ENCODE results near the gene RSPO1.

The RSPO1 gene

DNA sequence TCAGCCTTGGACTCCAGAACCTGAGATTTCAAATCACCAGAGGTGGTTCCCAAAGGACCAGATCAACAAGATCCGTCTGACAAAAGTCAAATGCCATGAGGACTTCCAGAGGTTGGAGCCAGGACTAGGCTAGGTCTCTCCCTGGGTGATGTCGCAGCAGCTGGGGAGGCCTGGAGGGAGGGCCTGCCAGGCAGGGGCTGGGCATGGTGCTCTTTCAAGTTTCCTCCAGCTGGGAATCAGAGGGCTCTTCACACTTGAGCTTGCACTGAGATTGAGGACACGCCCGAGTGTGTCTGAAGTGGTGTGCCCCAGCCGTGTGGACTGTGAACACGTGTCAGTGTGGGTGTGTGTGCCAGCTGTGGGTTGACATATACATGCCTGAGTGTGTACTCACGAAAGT is 21.3 kb upstream of the RSPO1 start:
- H3K4me3 ChIP-seq (ENCODE audit: low read depth, low read length): no peak overlapping the region
- TF ChIP-seq CTCF (IDR thresholded peaks at IDR 0.05; ENCODE audit: low read depth, low read length): no peak

DNA sequence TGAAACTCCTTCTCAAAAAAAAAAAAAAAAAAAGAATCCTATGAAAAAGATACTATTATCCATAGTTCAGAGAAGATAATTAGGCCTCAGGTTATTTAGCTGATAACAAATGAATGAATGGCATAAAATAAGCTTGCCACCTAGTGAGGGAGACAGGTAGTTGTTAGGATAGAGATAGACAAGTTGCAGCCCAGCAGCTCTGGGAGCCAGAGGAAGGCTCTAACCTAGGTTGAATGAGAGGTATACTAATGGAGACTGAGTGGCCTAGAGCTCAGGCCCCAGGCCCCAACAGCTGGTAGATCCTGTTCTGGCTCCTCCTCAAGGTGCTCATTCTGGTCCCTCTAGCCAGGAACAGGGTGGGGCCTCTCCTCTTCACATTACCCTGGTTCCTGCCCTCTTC is 20.6 kb upstream of the RSPO1 start:
- H3K4me3 ChIP-seq (ENCODE audit: low read depth, low read length): no peak overlapping the region
- no peak for TF ChIP-seq CTCF (IDR thresholded peaks at IDR 0.05; ENCODE audit: low read depth, low read length)

DNA sequence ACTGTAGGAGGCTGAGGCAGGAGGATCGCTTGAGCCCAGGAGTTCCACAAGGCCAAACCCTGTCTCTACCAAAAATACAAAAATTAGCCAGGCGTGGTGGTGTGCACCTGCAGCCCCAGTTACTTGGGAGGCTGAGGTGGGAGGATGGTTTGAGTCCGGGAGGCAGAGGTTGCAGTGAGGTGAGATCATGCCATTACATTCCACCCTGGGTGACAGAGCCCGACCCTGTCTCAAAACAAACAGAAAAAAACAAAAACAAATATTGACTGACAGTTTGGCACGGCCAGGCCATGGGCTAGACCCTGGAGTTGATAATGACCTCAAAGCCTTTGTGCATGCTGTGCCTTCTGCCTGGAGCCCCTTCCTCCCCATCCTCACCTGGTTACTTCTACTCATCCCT is 19.2 kb upstream of the RSPO1 start:
- H3K4me3 ChIP-seq (ENCODE audit: low read depth, low read length): no peak overlapping the region
- no peak for TF ChIP-seq CTCF (IDR thresholded peaks at IDR 0.05; ENCODE audit: low read depth, low read length)

DNA sequence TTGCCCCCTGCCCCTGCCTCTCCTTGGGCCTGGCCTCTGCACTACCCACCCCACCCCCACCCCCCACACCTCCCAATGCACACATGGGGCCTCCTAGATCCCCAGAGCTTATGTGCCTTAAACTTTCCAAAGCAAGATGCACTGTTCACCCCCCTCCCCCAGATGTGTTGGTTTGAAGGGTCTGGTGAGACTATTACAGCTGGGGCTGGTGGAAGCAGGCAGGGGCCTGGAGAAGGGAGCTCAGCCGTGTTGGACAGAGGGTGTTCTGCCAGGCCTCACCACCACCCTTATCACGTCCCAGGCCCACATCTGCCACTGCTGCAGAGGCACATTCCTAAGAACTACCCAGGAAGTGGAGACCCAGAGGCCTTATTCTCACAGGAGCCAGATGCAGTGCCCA is 18.3 kb upstream of the RSPO1 start:
- no peak overlapping the region for H3K4me3 ChIP-seq (ENCODE audit: low read depth, low read length)
- no peak for TF ChIP-seq CTCF (IDR thresholded peaks at IDR 0.05; ENCODE audit: low read depth, low read length)

- no peak overlapping the region for H3K4me3 ChIP-seq (ENCODE audit: low read depth, low read length)
- no peak for TF ChIP-seq CTCF (IDR thresholded peaks at IDR 0.05; ENCODE audit: low read depth, low read length)
Measured at GRCh38 chr1:37651803-37652202, 17.1 kb upstream of the RSPO1 start.

DNA sequence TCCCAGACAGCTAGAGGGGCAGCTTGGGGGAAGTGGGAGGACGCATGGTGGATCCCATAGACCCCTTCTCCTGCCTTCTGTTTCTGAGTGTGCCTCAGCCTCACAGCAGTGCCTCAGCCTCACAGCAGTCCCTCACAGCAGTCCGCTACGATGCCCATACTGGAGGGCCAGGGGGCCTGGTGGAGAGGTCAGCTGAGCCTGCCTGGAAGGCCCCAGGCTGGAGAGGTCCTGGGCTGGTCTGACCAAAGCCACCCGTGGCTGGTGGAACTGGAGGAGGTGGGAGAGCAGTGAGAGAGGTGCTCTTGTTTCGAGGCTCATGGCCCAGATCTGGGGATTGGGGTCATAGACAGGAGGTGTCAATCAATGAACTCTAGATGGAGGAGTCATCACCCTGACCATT is 16.0 kb upstream of the RSPO1 start:
- no peak overlapping the region for H3K4me3 ChIP-seq (ENCODE audit: low read depth, low read length)
- no peak for TF ChIP-seq CTCF (IDR thresholded peaks at IDR 0.05; ENCODE audit: low read depth, low read length)

- no peak for TF ChIP-seq CTCF (IDR thresholded peaks at IDR 0.05; ENCODE audit: low read depth, low read length)
Measured at GRCh38 chr1:37650173-37650572, 15.5 kb upstream of the RSPO1 start.

More at GRCh38 chr1:37650173-37650572, 15.5 kb upstream of the RSPO1 start:
- no peak overlapping the region for H3K4me3 ChIP-seq (ENCODE audit: low read depth, low read length)
